GM19025 (cell line): ENCODE data around the gene LRFN2.

Source experiments
- ATAC-seq: cut with Tn5 transposase; IDR thresholded peaks from one replicate; pipeline ENCODE4 v1.9.1; 2021; ENCODE audit warnings: mild to moderate bottlenecking, low read depth, moderate library complexity; ENCODE audit not compliant: unreplicated experiment

The LRFN2 gene

GRCh38 chr6:40443842-40444241 is 143.3 kb downstream of the LRFN2 start:
- no peak for ATAC-seq

- ATAC-seq: no peak
These were observed 144.6 kb downstream of the LRFN2 start for GRCh38 chr6:40442591-40442990.

GRCh38 chr6:40441150-40441549 is 146.0 kb downstream of the LRFN2 start:
- ATAC-seq: no peak

- no peak for ATAC-seq
These were observed 147.1 kb downstream of the LRFN2 start for GRCh38 chr6:40440053-40440452.

- ATAC-seq: no peak
These were observed 148.0 kb downstream of the LRFN2 start for GRCh38 chr6:40439026-40439800.

DNA sequence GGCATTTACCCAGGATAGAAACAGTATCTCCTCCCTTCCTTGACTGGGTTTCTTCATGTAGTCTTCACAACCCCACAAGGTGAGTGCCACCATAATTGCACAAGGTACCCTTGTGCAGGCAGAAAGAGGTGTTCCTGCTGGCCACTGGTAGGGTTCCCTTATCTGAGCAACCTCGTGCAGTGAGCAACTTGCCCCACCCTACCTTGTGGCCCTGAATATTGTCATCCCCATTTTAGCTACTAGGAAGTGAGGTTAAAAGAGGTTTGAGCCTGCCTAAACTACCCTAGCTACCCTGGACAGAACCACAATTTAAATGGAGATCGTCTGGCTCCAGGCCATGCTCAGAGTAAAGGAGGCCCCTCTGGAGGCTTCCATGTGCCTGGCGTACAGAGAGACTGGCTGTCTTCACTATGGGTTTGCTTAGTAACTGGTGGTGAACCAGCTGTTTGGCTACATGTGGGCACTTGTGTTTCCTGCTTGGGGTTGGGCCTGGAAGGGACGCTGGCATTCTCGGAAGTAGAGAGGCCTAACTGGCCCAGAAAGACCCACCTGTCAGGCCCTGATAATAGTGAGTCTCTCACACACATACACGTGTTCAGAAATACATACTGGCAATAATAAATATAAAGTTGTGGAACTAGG is 148.8 kb downstream of the LRFN2 start:
- no peak for ATAC-seq

GRCh38 chr6:40437631-40438030 is 149.5 kb downstream of the LRFN2 start:
- ATAC-seq: no peak

GRCh38 chr6:40436685-40437604 is 150.2 kb downstream of the LRFN2 start:
- ATAC-seq: no peak

DNA sequence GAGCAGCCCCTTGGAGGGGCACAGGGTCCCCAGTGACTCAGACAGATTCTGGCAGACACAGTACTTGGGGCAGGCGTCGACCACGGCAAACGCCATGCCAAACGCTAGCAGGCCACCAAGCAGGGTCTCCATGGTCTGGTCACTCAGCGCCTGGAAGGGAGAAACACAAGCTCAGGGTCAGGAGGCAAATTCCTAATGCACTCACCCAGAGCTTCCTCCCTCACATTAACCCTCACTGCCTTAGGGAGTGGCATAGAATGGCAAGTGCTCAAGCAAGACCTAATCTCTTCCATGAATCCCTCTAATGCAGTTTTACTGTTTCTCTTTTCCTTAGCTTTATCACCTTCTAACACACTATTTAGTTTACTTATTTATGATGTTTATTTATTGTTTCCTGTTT is 154.2 kb downstream of the LRFN2 start:
- no peak for ATAC-seq

DNA sequence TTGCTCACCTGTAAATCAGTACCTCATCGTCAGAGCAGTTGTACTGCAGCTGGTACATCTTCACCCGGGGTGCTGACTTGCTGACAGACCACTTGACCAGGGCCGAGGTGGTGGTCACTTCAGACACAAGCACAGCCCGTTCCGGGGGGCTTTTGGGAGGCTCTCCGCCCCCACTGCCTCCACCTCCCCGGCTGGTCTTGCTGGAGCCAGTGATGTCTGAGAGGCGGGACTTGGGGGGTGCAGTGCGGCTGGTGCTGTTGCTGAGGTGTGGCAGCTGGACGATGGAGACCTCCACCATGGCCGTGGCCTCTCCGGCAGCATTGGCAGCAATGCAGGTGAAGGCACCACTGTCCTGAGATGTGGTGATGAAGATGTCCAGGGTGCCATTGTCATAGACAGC is 155.5 kb downstream of the LRFN2 start:
- no peak for ATAC-seq

DNA sequence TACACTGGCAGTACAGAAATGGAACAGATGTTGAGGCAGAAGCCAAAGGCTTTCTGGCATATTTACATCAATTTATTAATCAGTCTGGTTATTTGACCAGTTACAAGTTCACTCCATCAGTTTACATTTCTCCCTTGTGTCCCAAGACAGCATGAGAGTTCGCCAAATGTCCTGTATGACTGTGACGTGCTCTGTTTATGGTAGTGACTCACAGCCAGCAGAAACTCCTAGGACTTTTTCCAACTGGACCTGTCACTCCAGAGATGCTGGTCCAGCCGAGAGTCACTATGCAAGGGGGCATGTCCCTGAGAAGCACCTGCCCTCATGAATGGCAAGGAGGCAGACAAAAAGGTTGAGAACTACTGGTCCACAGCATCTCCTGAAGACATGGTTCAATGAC is 160.0 kb downstream of the LRFN2 start:
- ATAC-seq: no peak

GRCh38 chr6:40426346-40427066 is 160.7 kb downstream of the LRFN2 start:
- ATAC-seq: no peak

DNA sequence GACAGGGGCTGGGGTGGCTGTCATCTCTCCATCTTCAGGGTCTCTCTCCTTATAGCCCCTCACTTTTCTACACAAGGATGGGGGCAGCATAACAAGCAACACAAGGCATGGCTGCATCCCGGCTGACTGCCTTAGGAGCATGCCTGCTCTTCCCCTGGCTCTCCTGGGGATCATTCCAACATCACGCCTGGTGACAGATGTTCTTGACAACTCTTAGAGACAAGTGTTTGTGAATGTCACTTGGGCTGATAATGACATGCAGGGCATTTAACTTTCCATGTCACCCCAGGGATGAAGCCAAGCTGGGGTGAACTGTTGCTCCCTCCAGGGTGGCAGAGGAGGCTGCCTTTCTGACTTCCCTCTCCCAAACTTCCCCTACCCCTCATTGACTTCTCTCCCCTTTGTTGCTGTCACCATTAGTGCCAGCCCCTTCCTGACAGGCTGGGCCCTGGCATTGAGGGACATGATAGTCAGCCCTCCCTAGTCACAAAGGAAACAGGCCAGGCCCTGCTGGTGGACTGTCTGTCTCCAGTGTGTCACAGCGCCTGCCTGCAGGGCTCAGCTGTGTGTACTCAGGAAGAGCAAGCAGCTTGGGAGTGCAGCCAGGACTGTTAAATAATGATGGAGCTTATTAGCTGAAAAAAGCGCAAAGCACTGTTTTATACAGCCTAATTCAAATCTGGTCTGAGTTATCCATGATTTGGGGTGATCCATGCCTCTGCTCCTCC is 161.8 kb downstream of the LRFN2 start:
- ATAC-seq: no peak

DNA sequence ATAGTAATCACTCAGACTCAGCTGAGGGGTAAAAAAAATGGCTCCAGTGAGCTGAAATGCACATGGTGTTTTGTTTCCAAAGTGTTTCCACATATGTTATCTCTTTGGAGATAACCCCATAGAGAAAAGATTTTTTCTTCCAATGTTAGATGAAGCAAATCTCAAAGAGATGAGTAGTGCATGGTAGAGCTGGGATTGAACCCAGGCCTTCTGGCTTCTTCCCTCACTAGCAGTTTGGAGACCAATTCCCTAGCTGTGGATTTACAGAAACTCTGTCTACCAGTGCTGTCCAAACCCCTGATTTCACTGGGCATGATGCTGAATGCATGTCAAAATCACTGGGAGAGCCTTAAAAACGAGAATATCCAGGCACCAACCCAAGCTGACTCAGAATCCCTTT is 165.1 kb downstream of the LRFN2 start:
- no peak for ATAC-seq

GRCh38 chr6:40419946-40420728 is 167.0 kb downstream of the LRFN2 start:
- no peak for ATAC-seq

DNA sequence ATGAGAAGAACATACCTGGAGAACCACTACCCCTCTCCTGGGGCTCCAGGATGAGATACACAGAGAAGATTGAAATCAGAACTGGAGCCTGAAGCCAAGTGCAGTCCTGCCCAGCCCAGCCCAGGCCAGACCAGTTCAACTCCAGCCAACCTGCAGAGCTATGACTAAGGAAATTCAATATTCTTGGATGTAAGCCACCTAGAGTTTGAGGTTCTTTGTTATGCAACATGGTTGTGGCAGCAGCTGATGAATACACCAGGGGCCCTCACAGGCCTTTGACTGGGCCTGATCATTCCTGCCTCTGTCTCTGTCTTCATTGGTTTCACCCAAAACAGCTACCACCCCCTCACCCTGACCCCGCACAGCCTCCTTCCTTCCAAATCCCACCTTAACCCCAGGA is 167.8 kb downstream of the LRFN2 start:
- ATAC-seq: no peak

- ATAC-seq: no peak
These were observed 170.1 kb downstream of the LRFN2 start for GRCh38 chr6:40417031-40417430.

DNA sequence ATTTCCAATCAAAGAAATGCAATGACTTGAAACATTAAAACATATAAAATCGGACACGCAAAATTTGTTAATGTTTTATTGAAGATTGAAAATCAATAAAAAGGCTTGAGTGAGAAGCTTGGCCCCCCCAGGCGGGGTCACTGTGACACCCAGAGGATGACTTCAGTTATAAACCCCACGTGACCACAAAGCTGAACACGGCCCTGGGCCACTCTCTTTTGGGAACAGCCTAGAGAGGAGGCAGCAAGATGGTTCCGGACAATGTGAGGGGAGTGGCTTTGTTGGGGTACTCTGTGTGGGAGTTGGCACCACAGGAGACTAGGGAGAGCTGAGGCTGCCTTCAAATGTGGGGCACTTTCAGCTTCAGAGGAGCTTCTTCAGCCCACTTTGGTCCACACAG is 172.5 kb downstream of the LRFN2 start:
- ATAC-seq: no peak

GRCh38 chr6:40413239-40413638 is 173.9 kb downstream of the LRFN2 start:
- no peak for ATAC-seq
